LNCaP clone FGC (cell line): ENCODE measurements around the gene BBIP1.

ENCODE experiments used
- DNase-seq: peaks from one replicate; pipeline ENCODE4 v3.0.0-alpha.2; 2011; ENCODE audit warnings: low read depth
- H3K4me3 ChIP-seq: 2 replicates; pipeline ENCODE4 v1.5.1; 2011; ENCODE audit warnings: mild to moderate bottlenecking, low read depth, low read length, control low read depth
- CTCF ChIP-seq: IDR thresholded peaks from 2 replicates; pipeline ENCODE4 v1.5.1; 2012; ENCODE audit warnings: mild to moderate bottlenecking; ENCODE audit not compliant: control insufficient read depth, insufficient read depth; ENCODE audit errors: extremely low read depth

Gene BBIP1

GRCh38 chr10:110918643-110919348 lies at the start of gene BBIP1:
TSS of gene BBIP1 (minus strand) at chr10:110919180. CDS start at chr10:110918157, 1,023 bp downstream.
- peak within 1 kb of the TSS; percentile 89 for H3K4me3 ChIP-seq
- TF ChIP-seq CTCF: no peak
- DNase-seq: peak; percentile 99

- no peak overlapping the region for H3K4me3 ChIP-seq
- no peak for DNase-seq
- no peak for TF ChIP-seq CTCF
Measured at GRCh38 chr10:110967645-110968044, 48.7 kb upstream of the BBIP1 start.

GRCh38 chr10:110967009-110967630 lies 48.1 kb upstream of the BBIP1 start:
- no peak for TF ChIP-seq CTCF
- DNase-seq: no peak
- H3K4me3 ChIP-seq: no peak overlapping the region

GRCh38 chr10:110966146-110966545 lies 47.2 kb upstream of the BBIP1 start:
- no peak overlapping the region for H3K4me3 ChIP-seq
- no peak for DNase-seq
- no peak for TF ChIP-seq CTCF

- no peak for TF ChIP-seq CTCF
- no peak for DNase-seq
- no peak overlapping the region for H3K4me3 ChIP-seq
Measured at GRCh38 chr10:110965216-110965615, 46.2 kb upstream of the BBIP1 start.

GRCh38 chr10:110964681-110965080 lies 45.7 kb upstream of the BBIP1 start:
- no peak overlapping the region for H3K4me3 ChIP-seq
- DNase-seq: no peak
- no peak for TF ChIP-seq CTCF
